LNCAP (cell line): ENCODE measurements around the gene SWAP70.

ENCODE experiments used
- TF ChIP-seq, protein P1 (sequence below): fragments of 450-650 bp; IDR thresholded peaks from 2 replicates; pipeline ENCODE4 v1.5.1; 2017; ENCODE audit warnings: mild to moderate bottlenecking

The SWAP70 gene

GRCh38 chr11:9732453-9732852 lies 68.6 kb downstream of the SWAP70 start:
- TF ChIP-seq, protein P1, sequence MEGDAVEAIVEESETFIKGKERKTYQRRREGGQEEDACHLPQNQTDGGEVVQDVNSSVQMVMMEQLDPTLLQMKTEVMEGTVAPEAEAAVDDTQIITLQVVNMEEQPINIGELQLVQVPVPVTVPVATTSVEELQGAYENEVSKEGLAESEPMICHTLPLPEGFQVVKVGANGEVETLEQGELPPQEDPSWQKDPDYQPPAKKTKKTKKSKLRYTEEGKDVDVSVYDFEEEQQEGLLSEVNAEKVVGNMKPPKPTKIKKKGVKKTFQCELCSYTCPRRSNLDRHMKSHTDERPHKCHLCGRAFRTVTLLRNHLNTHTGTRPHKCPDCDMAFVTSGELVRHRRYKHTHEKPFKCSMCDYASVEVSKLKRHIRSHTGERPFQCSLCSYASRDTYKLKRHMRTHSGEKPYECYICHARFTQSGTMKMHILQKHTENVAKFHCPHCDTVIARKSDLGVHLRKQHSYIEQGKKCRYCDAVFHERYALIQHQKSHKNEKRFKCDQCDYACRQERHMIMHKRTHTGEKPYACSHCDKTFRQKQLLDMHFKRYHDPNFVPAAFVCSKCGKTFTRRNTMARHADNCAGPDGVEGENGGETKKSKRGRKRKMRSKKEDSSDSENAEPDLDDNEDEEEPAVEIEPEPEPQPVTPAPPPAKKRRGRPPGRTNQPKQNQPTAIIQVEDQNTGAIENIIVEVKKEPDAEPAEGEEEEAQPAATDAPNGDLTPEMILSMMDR = no peak

- TF ChIP-seq, protein P1 = no peak
These were observed 69.3 kb downstream of the SWAP70 start for GRCh38 chr11:9733212-9733611.

DNA sequence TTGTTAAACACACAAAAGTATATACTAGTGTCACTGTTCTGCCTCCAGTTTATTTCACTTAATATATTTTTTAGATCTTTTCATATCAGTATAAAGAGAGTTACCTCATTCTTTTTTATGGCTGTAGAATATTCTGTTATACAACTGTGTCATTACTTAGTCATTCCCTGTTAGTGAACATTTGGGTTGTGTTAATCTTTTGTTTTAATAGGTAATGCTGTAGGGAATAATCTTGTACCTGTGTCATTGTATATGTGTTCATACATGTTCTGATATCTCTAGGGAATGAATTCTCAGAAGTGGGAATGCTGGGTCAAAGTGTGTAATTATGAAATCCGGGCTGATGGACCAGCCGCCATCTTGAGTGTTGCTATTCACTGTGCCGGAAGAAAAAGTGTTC lies 71.4 kb downstream of the SWAP70 start:
- TF ChIP-seq, protein P1 = no peak

DNA sequence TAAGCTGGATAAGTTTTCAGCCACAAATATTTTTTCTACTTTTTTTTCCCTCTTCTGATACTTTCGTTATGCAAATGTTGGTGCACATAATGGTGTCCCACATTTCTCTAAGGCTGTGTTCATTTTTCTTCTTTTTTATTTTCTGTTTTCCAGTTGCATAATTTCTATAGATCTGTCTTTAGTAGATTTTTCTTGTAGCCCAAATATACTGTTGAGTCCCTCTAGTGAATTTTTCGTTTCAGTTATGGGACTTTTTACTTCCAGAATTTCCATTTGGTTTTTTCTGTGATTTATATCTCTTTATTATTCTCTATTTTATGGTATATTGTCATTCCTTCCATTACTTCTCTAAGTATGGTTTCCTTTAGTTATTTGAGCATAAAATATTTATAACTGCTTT lies 72.0 kb downstream of the SWAP70 start:
- TF ChIP-seq, protein P1 = no peak

DNA sequence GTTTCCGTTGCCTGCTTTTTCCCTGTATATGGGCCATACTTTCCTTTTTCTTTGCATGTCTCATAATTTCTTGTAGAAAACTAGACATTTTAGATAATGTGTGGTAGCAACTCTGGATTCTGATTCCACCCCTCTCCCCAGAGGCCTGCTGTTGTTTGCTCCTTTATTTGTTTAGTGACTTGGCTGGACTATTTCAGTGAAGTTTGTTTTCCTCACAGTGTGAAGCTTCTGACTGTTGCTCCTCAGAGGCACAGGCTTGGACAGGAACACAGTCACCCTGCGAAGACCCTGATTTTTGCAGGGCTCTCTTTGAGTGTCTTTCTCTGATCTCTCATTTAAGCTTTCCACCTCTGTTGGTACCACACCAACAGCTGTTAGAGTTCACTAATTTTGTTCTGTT lies 72.5 kb downstream of the SWAP70 start:
- TF ChIP-seq, protein P1 = no peak

- TF ChIP-seq, protein P1 = no peak
These were observed 74.2 kb downstream of the SWAP70 start for GRCh38 chr11:9738116-9738515.

DNA sequence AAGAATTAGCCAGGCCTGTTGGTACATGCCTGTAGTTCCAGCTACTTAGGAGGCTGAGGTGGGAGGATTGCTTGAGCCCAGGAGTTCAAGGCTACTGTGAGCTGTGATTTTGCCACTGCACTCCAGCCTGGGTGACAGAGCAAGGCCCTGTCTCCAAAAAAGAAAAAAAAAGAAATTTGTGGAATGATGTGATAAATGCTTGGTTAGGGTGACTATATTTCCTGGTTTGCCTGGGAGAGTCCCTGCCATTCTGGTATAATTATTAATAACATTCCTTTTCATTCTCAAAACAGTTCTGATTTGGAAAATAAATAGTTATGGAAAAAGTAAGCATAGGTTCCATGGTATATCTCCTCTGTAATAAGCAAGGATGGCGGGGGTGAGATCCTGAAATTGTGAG lies 74.8 kb downstream of the SWAP70 start:
- TF ChIP-seq, protein P1 = no peak

DNA sequence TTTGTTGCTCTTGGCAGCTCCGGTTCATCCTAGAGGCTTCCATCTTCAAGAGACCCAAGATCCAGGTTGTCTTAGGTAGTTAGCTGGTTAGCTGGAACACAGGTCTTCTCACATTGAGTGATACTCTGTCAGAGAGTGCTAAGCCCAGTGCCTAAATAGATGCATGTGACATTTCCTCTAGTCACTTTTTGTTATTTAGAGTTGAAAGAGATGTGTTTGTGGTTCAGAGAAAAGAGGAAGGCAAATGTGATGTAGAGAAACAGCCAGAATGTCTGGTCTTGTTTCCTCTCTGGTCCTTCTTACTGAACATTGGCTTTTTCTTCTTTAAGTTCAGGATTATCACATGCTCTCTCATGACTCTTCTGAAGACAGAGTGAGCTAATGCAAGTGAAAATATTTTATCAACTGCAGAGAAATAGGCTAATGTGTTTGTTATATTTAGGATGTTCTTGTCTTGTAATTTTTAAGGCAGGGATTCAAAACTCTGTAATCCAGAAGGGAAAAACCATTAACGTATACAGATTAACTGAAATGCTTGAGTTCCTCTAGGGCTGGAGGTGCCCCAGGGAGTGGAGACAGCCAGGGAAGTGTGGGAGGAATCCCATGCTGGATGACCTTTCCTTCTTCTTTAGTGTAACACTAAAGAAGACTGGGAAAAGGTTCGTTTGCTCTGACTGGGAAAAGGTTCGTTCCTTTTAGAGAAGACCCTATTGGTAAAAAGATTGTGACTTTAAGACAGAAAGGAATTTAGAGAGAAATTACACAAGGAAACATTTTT lies 75.4 kb downstream of the SWAP70 start:
- TF ChIP-seq, protein P1 = no peak
